GM19099 (cell line): ENCODE results near the gene DENND2C.

Source experiments
- POLR2A ChIP-seq: IDR thresholded peaks from 3 replicates; pipeline ENCODE4 v1.6.1; 2011; ENCODE audit warnings: low read depth; ENCODE audit not compliant: insufficient read length; ENCODE audit errors: extremely low read depth

DENND2C gene, protein sequence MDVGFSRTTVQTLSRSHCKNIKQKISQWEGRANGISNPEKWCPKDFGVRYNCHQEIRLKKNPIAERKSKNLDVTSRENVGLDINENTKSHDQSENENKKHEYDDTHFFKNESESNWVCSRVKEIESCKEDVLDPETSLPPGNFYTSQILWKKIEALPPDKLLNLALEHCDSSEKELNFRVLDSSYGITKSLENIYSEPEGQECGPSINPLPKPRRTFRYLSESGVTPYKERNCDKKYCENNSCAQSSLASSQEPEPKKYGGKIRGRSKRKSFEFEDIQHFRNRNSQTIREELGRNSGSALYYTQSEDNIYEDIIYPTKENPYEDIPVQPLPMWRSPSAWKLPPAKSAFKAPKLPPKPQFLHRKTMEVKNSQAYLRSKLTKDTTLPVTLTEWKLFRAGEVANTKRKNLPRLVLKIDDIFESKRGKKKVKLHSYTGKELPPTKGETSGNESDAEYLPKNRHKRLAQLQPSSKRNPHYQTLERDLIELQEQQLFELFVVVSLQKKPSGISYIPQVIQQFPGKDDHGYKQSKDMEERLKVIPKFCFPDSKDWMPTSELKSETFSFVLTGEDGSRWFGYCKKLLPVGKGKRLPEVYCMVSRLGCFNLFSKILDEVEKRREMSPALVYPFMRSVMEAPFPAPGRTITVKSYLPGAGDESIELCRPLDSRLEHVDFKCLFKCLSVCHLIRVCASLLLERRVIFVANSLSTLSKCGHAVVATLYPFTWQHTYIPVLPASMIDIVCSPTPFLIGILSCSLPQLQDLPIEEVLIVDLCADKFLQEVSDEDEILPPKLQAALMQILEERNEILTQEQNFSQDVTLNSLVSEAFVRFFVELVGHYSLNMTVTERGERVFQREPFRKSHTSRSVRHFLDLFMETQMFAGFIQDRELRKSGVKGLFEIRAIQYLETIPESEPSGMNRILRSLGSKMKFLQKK

DNA sequence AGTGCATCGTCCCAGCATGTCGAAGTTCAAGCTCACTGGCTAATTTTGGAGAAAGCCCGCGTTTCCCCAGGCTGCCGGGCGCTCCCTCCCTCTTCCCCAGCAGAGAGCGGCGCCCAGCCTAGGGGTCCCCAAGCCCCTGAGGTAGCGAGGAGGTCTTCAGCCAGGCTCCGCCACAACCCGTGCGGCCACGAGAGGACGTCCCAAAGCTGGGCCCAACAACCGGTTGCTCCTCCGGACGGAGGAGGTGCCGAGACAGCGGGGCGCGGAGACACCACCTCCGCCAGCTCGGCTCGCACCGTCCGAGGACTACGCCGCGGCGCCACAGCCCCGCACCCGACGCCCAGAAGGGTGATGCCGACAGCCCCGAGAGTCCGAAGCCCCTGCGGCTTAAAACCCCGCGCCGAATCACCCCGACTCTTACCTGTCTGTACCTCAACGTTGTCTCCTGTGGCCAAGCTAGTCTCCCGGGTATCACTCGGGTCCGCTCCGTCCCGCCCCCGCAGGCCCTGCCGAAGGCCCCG, at the start of gene DENND2C:
Gene DENND2C (minus strand): TSS at position 488 of the 521 bp plus-strand sequence. CDS start 44,065 bp downstream, outside the sequence.
- no peak for TF ChIP-seq POLR2A

DNA sequence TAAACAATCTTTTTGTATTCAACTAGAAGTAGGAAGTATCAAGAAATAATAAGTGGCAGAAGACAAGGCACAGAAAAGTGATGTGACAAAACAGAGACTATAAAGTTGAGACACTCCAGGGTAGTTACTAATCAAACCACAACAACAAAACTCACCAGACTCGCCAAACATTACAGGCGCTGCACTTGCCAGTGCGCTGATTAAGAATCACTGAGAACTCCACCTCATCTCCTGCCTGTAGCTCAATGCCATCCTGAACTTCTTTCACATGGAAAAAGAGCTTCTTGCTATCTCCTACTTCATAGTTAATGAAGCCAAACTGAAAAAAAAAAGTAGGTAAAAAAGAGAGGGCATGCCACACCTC, 49.6 kb upstream of the DENND2C start:
- no peak for TF ChIP-seq POLR2A

DNA sequence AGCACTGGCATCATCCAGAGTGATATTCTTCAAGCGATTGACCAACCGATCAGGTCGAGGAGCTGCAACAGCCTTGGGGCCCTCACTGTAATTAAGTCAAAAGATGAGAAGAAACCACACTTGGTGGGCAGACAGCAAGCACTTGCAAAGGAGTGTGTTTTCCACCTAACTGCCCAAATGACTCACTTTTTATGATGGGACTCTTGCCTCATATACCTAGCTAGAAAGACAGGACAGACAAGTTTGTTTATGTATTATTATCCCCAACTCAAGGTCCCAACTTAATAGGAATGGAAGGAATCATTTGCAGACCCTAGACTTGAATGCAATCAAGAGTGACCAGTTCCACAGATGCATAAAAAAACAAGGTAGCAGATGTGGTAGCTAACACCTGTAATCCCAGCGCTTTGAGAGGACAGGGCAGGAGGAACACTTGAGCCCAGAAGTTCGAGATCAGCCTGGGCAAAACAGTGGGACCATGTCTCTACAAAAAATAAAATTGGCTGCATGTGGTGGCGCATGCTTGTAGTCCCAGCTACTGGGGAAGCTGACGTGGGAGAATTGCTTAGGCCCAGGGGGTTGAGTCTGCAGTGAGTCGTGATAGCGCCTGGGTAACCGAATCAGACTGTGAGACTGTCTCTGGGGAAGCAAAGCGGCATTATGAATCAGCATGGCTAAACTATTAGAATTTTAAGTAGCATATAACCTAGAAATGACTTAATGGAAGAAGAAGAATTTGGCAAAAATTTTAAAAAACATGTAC, 49.0 kb upstream of the DENND2C start:
- no peak for TF ChIP-seq POLR2A

DNA sequence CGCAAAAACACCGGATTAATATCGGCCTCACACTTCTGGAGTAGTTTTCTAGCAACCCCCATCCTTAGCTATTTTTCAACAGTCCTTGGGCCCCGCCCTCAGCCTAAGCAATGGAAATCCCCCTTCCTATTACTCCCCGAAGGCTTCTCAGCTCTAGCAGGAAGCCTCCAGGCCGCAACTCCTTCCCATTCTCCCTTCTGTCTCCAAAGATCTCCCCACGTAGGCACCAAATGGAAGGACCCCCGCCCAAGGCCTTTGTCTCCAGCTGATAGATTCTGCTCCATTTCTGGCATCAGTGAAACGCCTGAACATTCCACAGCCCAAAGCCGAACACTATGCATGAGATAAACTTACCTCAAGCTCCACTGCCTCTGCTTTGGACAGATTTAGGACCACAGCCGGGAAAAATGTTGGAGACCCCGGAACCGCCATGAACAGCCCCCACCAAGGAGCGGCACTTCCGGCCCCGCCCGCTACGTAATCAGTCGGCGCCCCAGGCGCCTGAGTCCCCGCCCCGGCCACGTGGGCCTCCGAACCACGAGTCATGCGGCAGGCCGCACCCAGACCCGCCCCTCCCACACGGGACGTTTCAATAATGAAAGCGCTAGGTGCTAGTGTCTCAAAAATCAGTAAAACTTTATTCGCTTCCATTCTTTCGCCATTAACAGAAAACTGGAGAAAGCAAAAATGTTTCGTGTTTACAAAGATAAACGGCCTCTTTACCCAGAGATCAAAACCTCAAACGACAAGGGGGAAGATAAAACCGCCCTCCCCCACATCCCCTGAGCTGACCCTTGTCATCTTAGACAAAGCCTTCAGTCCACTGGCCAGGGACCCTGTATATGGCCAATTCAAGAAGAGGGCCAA, 46.7 kb upstream of the DENND2C start, which contains the start of gene NRAS:
Gene NRAS (minus strand): TSS at position 468 of the 867 bp plus-strand sequence. CDS start 611 bp downstream, outside the sequence.
- TF ChIP-seq POLR2A = peak; percentile 69

DNA sequence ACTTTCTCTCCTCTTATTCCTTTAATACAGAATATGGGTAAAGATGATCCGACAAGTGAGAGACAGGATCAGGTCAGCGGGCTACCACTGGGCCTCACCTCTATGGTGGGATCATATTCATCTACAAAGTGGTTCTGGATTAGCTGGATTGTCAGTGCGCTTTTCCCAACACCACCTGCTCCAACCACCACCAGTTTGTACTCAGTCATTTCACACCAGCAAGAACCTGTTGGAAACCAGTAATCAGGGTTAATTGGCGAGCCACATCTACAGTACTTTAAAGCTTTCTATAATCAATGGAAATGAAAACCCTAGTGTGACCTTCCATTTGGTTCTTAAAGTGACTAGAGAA, 46.1 kb upstream of the DENND2C start:
- TF ChIP-seq POLR2A = no peak

DNA sequence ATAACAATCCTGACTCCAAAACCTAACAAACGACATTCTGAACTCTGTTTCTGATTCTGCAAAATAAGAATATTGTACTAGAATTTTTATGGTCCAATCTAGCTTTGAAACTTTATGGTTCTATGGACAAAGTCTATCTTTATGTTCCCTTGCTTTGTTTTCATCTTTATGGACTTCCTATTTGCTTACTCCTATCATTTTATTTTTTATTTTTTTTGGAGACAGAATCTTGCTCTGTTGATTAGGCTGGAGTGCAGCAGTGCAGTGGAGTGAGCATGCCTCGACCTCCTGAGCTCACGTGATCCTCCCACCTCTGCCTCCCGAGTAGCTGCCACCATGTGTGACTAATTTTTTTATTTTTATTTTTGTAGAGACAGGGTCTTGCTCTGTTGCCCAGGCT, 43.1 kb upstream of the DENND2C start:
- TF ChIP-seq POLR2A = no peak

DNA sequence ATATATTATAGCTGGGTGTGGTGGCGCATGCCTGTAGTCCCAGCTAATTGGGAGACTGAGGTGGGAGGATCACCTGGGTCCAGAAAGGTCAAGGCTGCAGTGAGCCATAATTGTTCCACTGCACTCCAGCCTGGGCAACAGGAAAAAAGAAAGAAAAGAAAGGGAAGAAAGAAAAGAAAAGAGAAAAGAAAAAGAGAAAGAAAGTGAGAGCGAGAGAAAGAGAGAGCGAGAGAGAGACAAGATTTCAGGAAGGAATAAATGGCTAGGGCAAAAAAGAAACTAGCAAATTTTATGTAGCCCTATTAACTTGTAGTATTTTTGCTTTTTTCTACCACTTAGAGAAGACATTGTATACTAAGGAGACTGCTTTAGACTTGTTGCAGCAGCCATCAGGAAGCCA, 40.5 kb upstream of the DENND2C start:
- TF ChIP-seq POLR2A = no peak

DNA sequence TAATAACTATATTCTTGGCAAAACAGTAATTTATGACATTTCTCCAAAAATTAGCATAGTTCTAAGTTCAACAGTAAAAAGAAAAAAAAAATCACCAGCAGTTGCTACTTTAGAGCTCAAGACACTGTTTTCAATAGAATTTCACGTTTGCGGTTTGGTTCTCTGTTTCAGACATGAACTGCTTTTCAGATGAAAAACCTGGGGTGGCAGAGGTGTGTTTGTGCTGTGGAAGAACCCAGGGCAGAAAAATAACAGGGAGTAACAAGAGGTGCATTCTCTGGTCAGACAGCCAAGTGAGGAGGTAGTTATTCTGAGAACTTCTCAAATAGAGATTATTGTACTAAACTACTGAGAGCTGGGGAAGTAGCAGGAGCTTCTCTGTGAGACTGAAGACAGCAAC, 37.8 kb upstream of the DENND2C start:
- TF ChIP-seq POLR2A = no peak

DNA sequence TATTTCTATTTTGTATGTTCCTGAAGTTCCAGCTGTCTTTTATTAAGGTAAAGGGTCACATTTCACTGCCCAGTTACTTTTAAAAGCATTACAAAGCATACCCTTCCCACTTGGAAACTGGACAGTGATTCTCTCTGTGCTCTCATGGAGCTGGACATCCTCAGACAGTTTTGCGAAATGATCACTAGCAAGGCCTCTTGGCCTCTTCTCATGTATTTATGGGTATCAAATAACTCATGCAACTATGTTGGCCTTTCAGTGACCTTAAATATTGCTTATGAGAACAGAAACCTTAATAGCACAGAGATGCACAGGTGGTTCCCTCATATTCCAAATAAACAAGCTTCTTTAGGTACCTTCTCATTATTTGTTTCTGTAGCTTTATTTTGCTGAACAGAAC, 33.4 kb upstream of the DENND2C start:
- no peak for TF ChIP-seq POLR2A

DNA sequence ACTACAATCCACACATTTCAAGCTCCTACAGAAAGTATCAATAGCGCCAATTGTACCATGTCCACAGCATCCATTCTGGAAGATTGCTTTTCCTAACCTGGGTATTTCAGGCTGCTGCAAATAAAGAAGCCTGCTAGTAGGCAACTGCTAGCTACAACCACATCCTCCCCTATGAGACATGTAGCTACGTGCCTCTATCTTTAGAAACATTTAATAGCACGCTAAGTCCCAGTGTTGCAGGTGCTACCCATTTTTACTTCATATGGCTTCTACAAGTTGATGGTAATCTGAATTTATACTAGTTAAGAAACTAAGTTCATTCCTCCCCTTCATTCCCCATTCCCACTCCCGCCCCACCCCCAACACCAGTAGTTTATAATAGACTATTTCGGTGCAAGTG, 32.9 kb upstream of the DENND2C start:
- no peak for TF ChIP-seq POLR2A

DNA sequence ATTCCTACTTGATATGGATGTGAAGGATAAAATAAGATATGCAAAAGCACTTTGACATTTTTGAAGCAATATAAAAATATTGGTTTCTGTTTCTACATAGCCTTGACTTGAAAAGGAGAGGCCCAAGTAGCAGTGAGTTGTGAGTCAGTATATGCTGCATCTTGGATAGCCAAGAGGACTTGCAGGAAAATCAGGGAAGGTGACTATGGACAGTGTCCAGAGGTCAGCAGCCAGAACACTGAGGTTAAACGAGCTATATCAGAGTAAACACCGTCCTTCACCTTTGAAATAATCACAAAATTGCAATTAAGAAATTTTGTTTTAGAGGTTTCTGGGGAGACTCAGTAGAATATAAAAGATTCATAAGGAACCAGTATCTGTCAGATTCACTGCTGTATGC, 32.1 kb upstream of the DENND2C start:
- no peak for TF ChIP-seq POLR2A

DNA sequence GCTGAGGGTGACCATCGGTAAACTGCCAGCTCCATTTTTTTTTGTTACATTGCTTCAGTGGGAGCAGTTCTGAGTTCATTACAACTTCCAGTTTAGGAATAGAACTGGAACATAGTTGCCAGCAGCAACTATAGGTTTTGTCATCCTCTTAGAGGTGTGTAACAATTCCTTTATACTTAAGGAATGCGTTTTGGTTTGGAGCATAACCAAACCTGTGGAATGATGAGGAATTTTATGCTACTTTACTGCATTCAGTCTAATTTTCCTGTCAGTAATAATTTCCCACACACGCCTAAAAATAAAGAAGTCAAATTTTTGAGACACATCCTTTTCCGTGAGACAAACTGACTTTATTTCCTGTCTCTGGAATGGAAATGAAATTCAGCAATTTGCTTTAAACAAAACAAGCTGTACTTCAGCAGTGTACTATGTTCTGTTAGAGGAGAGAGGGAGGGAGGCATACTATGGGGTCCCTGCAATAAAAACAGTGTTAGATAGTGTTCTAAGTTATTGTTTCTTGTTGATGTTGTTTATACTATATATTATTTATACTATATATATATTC, 30.3 kb upstream of the DENND2C start:
- no peak for TF ChIP-seq POLR2A

DNA sequence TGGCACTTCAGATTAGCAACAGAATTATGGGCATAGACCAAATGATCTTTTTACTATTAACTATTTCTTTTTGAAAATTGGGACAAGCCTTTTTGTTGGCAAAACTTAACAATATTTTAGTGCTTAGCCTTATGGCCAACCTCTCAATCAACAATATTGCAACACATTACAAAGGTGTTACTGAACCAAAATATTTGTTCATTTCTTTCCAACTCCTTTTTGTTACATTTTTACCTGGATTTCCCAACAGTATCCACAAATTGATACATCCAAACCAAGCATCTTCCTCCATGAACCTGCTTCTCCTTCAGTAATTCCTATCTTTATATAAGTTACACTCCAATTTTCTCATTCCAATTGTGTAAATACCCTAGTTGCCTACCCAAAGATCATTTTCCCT, 27.0 kb upstream of the DENND2C start:
- TF ChIP-seq POLR2A = no peak
